SKM-1 (cell line): ENCODE measurements around the gene WASF2.
"Not testable (repeated sequence)": the region's sequence is repeated elsewhere in the genome, so short reads cannot be mapped to it uniquely, and the experiment has no call there.

Source experiments
- DNase-seq: peaks from one replicate; lab custom pipeline; 2025; ENCODE audit not compliant: unreplicated experiment; lab: John Stamatoyannopoulos, UW

The WASF2 gene

DNA sequence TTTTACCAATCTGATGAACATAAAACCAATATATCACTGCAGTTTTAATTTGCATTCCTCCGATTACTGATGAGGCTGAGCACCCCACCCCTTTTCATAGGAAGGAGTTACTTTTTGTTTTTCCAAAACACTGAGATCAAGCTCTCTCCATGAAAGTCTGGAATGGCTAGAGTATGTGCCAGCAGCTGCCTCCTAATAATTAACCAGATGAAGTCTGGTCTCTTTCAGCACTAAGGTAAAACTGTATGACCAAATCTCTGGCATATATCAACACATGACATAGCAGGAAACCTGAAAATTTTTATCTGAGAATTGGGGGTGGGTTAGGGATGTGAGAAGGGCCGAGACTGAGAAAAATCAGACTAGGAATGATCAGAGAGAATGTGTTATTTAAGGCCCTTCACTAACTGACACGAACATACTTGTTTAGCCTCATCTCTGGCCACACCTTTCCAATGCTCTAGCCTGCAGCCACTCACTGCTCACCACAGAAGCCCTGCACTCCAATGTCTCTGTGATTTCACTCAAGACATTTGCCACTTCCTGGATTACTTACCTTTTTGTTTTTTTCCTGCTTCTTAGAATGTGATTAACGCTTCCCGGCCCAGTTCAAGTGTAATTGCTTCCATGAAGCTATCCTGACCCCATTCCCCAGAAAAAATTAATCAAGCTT is 34.7 kb downstream of the WASF2 start:
- DNase-seq = no peak

DNA sequence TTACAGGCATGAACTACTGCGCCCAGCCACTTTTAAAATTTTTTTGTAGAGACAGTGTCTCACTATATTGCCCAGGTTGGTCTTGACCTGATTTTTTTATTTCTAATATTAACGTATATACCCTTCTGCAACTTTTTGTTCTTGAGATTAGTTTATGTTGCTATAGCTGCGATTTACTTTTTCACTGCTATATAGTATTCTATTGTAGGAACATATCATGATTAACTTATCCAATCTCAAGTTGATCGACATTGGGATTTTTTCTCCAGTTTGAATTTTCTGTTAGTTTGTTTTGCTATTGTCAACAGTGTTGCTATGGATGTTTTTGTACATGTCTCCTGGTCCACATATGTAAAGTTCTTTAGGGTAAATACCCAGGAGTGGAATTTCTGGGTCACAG is 35.4 kb downstream of the WASF2 start:
- DNase-seq = no peak

DNA sequence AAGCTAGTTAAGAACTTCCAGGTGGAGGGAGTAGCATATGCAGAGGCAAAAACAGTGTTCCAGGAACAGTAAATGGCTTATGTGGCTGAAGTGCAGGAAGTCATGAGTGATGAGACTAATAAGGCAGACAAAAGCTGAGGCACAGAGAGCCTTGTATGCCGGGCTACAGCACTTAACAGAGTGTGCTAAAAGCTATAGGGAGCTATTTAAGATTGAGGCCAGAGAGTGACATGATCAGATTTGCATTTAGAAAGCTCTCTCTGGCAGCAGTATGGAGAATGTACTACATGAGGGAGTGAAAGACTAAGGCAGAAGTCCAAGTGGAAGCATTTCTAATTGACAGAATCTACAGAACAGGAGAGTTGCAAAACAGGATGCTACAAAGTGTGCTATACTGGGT is 38.6 kb downstream of the WASF2 start:
- no peak for DNase-seq

DNA sequence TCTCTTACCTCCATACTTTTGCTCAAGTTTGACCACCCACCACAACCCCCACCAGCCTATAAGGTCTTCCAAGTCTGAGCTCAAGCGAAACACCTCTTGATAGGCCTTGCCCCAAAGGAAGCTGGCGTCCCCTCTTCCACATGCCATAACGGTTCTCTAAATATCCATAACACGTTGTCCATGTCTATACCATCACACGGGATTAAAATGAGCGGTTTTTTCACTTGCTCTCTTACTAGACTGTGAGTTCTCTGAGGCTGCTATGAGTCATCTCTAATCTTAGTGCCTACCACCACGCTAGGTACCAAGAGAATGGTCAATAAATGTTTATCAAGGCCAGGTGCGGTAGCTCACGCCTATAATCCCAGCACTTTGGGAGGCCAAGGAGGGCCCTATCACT is 41.0 kb downstream of the WASF2 start:
- no peak for DNase-seq

DNA sequence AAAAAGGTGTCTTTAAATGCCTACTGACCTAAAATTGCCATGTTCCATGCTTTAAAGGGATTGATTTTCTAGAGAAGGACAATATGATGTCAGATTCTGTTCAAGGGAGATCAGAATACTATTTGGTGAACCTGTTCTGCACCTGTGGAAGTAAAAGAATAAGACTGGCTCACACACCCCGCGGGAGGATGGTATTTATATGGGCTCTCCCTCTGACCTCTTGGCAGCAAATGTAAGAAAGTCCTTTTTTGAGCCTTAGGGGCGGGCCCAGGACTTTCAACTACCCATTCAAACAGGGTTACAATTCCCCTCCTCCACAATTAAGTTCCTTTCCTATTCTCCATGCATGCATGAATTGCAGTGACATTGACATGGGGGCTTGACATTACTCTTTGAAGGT is 42.1 kb downstream of the WASF2 start:
- DNase-seq = no peak

DNA sequence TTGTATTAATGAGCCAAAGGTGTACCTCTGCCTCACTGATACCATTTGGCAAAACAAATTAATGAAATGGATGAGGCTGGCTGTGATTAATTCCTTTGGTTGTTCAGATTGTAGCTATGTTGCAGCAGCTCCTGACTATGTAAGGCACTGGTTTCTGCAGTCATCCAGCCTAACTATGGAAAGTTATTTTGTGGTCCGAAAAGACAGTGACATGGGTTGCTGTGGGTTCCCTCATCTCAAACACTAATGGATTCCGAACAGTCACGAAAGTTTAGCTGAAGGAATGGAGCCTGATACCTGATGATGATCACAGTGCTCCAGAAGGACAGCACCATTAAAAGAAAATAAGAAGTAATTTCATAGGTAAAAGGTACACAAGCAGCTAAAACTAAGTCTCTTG is 42.6 kb downstream of the WASF2 start:
- no peak for DNase-seq

DNA sequence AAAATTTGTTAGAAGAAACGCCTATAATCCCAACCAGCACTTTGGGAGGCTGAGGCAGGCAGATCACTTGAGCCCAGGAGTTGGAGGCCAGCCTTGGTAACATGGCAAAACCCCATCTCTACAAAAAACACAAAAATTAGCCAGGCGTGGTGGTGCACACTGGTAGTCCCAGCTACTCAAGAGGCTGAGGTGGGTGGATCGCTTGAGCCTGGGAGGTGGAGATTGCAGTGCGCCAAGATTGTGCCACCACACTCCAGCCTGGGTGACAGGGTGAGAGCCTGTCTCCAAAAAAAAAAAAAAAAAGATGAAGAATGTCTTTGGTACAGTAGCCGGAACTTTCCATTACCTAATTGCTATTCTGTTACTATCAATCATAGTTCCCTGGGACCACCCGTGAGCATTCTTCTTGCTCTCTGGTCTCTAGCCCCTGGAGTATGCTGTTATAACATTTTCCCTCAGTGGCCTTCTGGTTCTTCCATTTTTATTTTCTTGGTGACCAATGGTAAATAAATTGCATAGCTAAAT is 43.4 kb downstream of the WASF2 start:
- no peak for DNase-seq

DNA sequence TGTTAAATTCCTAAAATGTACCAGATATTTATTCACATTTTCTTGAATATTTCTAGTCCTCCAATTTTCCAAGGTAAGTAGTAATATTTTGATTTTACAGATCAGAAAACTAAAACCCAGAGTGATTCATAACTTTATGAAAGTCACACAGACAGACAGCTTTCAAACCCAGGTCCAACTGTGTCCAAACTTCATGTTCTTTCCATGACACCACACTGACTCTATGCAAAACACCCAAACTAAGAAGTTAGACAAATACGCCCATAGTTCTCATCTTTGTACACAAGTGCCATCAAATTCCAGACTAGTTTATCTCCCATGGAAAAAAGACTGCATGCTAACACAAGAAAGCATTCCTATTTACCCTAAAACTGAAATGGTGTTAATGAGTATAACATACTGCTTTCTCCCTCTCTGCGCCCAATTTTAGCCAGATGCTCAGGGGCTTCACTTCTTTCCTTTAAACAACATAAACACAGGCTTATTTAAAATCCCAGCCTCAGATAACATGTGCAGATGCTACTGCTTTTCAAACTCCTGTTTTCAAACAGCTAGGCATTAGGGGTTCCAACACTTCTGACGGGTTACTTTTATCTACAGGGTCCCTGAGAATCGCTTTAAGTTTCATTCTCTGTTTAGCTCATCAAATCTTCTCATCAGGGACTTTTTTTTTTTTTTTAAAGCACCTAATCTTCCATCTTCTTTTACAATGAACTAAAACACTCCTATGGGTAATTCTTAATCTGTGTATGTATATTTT is 44.6 kb downstream of the WASF2 start:
- DNase-seq = no peak

DNA sequence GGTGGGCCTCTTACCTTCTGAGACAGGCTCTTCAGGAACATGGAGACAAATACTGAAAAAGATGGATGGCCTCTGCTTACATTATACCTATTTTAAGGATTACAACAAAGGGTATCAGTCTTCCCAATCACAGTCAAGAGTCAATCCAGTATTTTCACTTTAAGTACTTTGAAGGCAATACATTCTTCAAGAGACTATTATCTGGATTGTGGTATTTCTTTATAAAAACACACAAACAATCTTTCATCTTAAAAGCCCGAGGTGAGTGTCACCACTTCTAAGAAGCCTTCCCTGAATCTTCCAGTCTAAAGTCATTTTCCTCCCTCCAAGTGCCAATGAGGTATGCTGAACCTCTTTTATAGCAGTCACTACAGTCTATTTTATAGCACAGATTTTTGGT is 45.3 kb downstream of the WASF2 start:
- DNase-seq = no peak

DNA sequence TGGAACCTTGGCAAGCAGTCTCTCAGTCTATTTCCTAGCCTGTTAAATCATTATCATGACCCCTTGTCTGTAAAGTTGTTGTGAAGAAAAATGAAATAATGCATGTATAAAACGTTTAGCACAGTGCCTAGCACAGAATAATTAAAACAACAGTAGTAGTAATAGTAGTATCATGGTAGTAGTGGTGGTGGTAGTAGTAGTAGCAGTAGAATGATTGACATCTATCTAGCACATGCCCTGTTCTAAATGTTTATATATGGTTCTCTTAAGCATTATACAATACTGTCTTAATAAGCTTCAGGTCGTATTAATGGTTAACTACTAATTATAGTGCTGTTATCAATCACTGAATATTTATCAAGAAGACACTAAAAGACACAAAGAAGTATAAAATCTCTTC is 50.8 kb downstream of the WASF2 start:
- DNase-seq = no peak

DNA sequence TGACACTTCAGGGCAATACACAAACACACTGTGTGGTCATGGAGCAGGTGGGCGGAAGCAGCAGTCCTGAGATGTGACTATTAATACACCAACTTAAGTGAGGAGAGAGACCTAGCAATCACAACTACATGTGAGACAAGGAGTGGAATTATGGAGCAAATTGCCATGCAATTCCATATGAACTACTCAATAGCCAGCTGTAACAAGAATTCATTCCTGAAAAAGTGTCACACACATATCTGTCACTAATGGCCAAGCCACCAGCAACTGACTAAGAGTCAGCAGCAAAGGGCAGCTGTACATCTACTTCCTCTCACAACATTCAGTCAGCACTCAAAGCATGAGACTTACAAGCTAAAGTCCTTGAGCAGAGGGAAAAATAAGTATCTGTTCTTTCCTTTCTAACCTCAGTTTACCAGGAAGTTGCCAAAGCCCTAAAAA is 51.3 kb downstream of the WASF2 start:
- no peak for DNase-seq

DNA sequence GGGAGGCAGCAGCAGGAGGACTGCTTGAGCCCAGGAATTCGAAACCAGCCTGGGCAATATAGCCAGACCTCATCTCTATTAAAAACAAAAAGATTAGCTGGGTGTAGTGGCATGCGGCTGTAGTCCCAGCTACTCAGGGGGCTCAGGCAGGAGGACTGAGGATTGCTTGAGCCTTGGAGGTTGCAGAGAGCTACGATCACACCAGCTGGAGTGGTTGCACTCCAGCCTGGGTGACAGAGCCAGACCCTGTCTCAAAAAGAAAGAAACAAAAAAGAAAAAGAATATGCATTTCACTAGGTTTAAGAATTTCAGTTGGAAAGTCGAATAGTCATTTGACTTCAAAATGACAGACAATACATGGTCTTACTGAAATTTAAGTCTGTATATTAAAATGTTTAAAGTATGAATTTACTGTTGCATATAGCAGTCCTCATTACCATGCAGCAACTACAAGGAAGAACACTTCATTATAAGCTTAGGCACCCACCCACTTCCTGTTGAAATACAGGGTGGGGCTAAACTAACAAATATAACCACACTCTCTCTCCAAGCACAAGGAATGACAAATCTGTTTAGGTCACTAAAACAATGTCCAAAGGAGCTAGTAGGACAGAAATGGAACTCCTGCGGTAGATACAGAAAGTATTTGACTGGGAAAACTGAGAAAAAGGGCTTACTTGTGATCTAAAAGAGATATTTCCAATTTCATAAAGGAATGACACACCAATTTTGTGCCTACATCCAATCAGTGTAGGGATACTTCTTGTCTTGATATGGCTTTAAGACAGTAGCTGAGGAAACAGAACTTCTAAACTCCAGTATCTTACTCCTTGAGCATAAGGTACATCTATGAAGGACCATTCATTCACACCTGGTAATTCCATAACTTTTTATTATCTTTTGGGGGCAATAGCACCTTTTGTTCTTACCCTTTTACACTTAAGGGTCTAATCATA is 53.5 kb downstream of the WASF2 start:
- no peak for DNase-seq

DNA sequence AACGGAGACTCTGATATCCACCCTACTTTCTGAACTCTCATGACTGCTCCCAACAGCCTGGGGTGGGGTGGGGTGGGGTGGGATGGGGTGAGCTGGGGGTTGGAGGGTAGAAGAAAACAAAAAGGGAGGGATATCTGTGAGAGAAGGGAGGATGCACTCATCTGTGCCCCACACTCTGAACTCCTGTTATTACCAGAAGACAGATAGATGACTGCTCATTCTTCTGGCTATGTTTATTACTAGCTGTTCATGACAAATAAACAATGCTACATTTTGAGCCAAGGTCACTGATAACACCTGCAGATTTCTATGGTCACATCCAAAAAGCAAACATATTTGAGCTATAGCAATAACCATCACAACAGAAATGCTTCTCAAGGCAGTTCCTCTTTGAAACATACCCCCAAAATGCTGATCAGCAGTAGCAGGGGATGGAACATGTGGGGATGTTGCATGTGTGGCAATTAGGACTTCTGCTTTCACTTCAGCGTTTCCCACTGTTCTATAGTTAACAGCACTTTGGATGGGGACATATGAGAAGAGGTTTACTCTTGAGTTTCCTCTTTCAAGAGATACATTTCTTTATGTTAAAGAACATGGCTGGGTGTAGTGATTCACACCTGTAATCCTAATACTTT is 54.3 kb downstream of the WASF2 start:
- DNase-seq = peak; percentile 95

DNA sequence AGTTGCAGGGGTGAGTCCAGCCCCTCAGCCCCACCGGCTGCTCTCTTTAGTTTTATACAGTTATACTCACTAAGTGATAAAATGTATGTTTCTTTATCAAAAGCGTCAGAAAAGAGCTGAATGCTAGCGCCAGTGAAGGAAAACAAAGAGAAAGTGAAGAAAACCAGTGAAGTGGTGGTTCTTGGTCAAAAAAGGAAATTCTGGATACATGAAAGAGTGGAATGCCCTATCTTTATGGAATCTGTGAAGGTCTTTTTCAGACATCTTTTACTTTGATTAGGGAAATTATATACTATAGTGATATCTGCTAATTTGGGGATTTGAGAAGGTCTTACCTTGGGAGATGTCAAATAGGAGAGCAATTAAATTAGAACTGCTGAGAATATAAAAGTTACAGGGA is 56.3 kb downstream of the WASF2 start:
- no peak for DNase-seq

DNA sequence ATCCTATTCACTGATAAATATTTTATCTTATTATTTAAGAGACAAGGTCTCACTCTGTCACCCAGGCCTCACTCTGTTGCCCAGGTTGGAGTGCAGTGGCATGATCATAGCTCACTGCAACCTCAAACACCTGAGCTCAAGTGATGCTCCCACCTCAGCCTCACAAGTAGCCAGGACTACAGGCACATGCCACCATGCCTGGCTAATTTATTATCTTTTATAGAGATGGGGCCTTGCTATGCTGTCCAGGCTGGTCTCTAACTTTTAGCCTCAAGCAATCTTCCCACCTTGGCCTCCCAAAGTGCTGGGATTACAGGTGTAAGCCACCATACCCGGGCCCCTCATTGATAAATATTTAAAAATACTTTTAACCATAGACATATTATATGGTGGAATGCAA is 57.2 kb downstream of the WASF2 start:
- DNase-seq = not testable (repeated sequence)

DNA sequence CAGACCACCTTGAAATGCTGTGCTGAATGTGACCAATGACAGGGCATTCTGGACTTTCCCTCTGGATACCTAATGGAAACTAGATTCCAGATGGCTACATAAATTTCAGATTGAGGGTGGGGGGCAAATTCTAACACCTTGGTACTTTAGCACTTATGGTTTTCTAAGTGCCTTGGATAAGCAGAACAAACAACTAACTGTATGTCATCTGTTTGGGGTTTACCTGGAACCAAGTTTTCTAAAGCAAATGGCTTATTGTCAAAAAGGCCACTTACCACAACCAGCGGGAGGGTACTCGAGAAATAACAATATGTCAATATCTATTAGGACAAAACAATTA is 58.4 kb downstream of the WASF2 start:
- no peak for DNase-seq

DNA sequence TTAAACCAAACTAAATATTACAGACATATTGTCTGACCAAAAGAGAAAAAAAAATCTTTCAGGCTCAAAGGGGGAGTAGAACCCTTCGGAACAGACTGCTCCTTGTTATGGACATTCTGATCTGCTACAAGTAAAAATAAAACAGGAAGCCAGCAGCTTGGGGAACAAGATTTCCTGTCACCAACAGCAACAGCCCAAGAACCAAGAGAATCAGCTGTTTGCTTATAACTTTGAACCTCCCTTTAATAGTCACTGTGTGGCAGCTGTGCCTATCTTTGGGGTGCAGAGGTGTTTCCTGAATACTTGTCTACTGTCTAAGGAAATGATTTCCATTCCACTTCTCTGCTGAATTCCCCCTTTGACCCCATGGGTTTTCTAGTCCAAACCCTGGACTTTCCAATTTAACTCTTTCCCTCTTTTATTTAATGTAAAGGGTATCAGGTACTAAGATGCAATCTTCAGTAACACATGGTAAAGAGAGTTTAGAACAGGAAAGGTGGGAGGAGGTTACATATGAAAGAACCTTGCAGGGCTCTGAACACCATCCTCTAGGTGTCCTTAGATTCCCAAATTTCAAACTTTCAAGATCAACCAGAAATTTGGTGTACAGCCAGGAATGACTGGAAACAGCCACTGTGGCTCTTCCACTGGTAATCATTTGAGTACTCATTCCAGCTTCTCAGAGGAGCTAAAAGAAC is 58.9 kb downstream of the WASF2 start:
- DNase-seq = peak; percentile 15

DNA sequence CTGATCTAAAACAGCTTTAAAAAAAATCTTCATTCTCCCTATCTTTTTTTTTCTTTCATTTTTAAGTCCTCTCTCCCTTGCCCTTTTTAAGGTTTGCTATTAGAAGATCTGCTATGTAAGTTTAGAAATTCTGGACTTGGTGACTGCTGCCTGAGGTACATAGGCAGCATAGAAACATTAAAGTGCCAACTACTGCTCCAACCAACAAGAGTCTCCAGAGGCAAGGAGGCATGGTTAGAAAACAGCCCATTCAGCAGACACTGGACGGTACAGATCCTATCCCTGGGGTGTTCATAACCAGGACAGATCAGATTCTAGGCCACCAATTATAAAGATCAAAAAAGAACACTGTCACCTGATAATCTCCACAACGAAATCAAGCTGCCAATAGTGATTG is 60.9 kb downstream of the WASF2 start:
- no peak for DNase-seq

DNA sequence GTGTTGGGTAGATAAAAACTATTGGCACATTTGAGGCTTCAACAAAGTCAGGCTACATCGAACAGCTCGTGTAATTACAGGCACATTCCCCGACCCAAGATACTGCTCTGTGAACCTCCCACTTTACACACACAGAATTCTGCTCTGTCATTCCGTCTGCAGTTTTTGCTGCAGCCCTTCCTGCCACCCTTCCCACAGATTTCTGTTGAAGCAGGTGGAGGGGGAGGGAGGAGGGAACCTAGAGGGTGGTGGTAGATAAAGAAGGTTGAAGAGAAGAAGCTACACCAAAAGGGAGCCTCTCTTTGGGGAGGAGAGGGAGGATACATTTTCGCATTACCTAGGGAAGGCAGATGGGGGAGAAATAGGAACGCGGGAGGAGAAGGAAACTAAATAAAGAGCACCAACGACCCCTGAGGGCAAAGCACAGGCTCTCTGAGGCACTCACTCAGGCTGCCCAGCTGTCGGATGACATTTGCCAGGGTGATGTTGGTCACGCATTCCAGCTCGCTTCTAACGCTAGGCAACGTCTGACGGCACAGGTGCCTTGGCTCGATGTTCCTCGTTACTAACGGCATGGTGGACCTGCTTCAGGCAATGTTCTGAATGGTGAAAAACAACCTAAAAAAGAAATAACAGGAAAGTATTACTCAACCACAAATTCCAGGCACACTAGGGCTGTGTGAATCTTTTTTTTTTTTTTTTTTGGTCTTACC is 61.5 kb downstream of the WASF2 start:
- no peak for DNase-seq

DNA sequence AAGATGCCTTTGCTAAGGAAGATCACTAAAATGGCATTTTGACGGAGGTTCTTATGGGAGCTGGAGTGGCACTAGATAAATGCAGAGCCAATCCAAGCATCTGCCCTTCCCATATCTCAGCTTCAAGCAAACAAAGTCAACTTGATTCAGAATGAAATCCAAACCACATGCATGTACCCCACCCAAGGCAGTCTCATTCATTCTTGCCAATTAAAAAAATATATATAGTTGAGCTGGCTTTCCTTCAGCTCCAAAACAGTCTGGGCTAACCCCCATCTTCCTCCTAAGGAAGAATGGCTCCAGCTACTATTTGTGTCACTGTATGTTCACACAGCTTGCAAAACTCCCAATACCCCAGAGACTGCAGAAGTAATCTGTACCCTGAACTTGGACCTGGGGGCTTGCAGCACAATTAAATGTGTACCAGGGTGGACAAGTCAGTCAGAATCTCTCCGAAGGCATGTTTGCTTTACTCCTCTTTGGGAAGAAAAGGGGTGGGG is 62.1 kb downstream of the WASF2 start:
- no peak for DNase-seq
